ENCODE results near the gene SLC30A5. TPM values are rescaled to one million over a fixed set of nuclear protein-coding genes. Genes with fewer than 3 reads are reported as not detected.

The SLC30A5 gene
- total and polyA plus RNA-seq, 9 of the 15 experiments (the other 6 are each of a cell fraction or from before 2014, with no cell fraction given) = 22.9 to 86.8 (median 62.5) TPM

DNA sequence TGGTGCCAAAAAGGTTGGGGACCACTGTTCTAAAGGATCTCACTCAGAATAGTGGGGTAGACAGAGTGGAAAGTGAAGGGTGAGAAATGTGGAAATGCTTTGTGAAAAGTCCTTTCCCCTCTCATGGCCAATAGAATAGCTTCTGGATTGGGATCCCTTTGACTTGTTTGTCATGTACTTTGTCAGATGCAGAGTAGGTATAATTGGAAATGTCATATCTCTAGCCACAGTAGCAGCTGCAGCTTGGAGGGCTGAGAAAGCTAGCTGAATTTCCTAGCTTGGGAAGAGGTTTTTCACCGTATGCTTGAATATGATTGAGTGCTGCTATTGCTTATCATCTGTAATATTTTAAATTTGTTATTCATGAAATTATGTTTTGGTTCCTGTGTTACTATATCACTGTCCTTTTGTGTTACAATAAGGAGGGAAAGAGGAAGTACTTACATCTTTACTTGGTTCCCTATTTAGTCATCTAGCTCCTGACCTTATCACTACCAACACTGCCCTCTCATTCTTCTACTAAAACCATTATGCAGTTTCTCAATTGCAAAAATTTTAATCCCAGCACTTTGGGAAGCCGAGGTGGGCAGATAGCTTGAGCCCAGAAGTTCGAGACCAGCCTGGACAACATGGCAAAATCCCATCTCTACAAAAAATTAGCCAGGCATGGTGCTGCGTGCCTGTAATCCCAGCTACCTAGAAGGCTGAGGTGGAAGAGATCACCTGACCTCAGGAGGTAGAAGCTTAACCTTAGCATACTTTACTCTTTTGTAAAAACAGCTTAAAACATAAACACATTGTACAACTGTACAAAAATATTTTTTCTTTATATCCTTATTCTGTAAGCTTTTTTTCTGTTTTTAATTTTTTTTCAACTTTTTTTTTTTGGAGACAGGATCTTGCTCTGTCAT, 12.4 kb downstream of the SLC30A5 start (continued):
- TF ChIP-seq MAZ (CRISPR knock-in tag; conservative IDR thresholded peaks at IDR 0.05 in 1 of 2, IDR thresholded peaks at IDR 0.05 in 1 of 2) (no peak), CCAR2 (IDR thresholded peaks at IDR 0.05; ENCODE audit: low read depth, low read length) (no peak), POU5F1 (IDR thresholded peaks at IDR 0.05; ENCODE audit: borderline replicate concordance, low read depth, low read length, partially characterized antibody) (no peak), ARID4B (CRISPR knock-in tag; IDR thresholded peaks at IDR 0.05) (no peak), FOXJ3 (CRISPR knock-in tag; IDR thresholded peaks at IDR 0.05) (no peak), TEAD4 (IDR thresholded peaks at IDR 0.05; ENCODE audit: low read length) (no peak), TEAD4 (CRISPR knock-in tag; IDR thresholded peaks at IDR 0.05; ENCODE audit: borderline replicate concordance) (no peak), ZBTB33 (CRISPR knock-in tag; IDR thresholded peaks at IDR 0.05) (no peak), HNRNPUL1 (IDR thresholded peaks at IDR 0.05; ENCODE audit: low read length) (no peak), ZFX (CRISPR knock-in tag; IDR thresholded peaks at IDR 0.05) (no peak)
- TF ChIP-seq, protein P1, sequence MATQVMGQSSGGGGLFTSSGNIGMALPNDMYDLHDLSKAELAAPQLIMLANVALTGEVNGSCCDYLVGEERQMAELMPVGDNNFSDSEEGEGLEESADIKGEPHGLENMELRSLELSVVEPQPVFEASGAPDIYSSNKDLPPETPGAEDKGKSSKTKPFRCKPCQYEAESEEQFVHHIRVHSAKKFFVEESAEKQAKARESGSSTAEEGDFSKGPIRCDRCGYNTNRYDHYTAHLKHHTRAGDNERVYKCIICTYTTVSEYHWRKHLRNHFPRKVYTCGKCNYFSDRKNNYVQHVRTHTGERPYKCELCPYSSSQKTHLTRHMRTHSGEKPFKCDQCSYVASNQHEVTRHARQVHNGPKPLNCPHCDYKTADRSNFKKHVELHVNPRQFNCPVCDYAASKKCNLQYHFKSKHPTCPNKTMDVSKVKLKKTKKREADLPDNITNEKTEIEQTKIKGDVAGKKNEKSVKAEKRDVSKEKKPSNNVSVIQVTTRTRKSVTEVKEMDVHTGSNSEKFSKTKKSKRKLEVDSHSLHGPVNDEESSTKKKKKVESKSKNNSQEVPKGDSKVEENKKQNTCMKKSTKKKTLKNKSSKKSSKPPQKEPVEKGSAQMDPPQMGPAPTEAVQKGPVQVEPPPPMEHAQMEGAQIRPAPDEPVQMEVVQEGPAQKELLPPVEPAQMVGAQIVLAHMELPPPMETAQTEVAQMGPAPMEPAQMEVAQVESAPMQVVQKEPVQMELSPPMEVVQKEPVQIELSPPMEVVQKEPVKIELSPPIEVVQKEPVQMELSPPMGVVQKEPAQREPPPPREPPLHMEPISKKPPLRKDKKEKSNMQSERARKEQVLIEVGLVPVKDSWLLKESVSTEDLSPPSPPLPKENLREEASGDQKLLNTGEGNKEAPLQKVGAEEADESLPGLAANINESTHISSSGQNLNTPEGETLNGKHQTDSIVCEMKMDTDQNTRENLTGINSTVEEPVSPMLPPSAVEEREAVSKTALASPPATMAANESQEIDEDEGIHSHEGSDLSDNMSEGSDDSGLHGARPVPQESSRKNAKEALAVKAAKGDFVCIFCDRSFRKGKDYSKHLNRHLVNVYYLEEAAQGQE (IDR thresholded peaks at IDR 0.05; ENCODE audit: borderline replicate concordance) = no peak
- TF ChIP-seq, protein P1 (CRISPR knock-in tag; IDR thresholded peaks at IDR 0.05; ENCODE audit: low read depth) = no peak
